Measurements from ENCODE around the gene TM9SF3. TPM values are rescaled to one million over a fixed set of nuclear protein-coding genes. Genes with fewer than 3 reads are reported as not detected.

Gene TM9SF3
- total RNA-seq, 1 experiment from 2014 or later, result 79.3 TPM

- H3K9me3 ChIP-seq (ENCODE audit: control insufficient read depth in 1 of 2, insufficient read depth in 1 of 2, low read depth in 1 of 2, low read length in 2 of 2), result no peaks in the 10 kb centered on the region
- CTCF ChIA-PET, result interaction anchor here (1.4 to 1.7 kb wide), 2 partner anchors 41 to 44 kb away, joined by 4 to 7 read pairs; partner anchors contain the start of gene TLL2
- no peaks in the 10 kb centered on the region for H3K79me2 ChIP-seq (ENCODE audit: insufficient read depth, low read length)
- no peak overlapping the region for H3K27ac ChIP-seq (ENCODE audit: low read depth, low read length)
- ATAC-seq, result peak; percentile 99
- TF ChIP-seq EZH2 (IDR thresholded peaks at IDR 0.05) (no peak), TCF7L2 (IDR thresholded peaks at IDR 0.05; ENCODE audit: borderline replicate concordance, extremely low read depth, insufficient read depth, insufficient read length) (no peak), SP1 (IDR thresholded peaks at IDR 0.05; ENCODE audit: low read depth) (no peak), CEBPB (IDR thresholded peaks at IDR 0.05; ENCODE audit: low read depth) (no peak), CTCF (IDR thresholded peaks at IDR 0.05 in 2 of 3, conservative IDR thresholded peaks at IDR 0.05 in 1 of 3; ENCODE audit: borderline replicate concordance in 1 of 3, insufficient read depth in 1 of 3, low read depth in 2 of 3, low read length in 2 of 3) (peak; percentile 67 to 89 (median 81)), RAD21 (IDR thresholded peaks at IDR 0.05; ENCODE audit: low read depth) (peak; percentile 68), EGR1 (IDR thresholded peaks at IDR 0.05; ENCODE audit: low read depth) (no peak), CBX3 (IDR thresholded peaks at IDR 0.05; ENCODE audit: low read depth) (no peak)
- TF ChIP-seq, protein P1, sequence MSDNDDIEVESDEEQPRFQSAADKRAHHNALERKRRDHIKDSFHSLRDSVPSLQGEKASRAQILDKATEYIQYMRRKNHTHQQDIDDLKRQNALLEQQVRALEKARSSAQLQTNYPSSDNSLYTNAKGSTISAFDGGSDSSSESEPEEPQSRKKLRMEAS (IDR thresholded peaks at IDR 0.05), result peak; percentile 40; the same call in 1 of the 2 replicates
- H3K4me2 ChIP-seq (ENCODE audit: low read length), result no peak overlapping the region
- POLR2A ChIA-PET, result no interaction called here
- no peak overlapping the region for H3K4me3 ChIP-seq (replicated peaks in 1 of 2; ENCODE audit: low read depth in 1 of 2, low read length in 2 of 2)
- no peak overlapping the region for H2AFZ ChIP-seq (ENCODE audit: low read depth, low read length, poor library complexity, severe bottlenecking)
- BruUV-seq (replicated peaks), result no TSS peak
- DNase-seq (ENCODE audit: low read depth, low spot score), result peak; percentile 24
- RAD21 ChIA-PET (ENCODE audit: low non-redundant PET in 1 of 2, low total read pairs in 2 of 2, uncharacterized antibody in 2 of 2, unreplicated experiment in 2 of 2), result no interaction called here
- H3K27me3 ChIP-seq (ENCODE audit: insufficient read depth, low read length), result peaks cover 16% of the 10 kb centered on the region
- H3K36me3 ChIP-seq (ENCODE audit: control insufficient read depth in 1 of 2, insufficient read depth in 2 of 2, low read length in 2 of 2), result no peaks in the 10 kb centered on the region
- intact Hi-C loops (cut with micrococcal nuclease), result loop anchor here (2.0 kb wide), 1 partner anchor 41 kb away; no protein-coding TSS in a partner anchor
- H3K9me2 ChIP-seq (ENCODE audit: insufficient read depth), result no peaks in the 10 kb centered on the region
- H3K4me1 ChIP-seq (ENCODE audit: control insufficient read depth in 1 of 2, insufficient read depth in 2 of 2, low read length in 2 of 2), result no peaks in the 10 kb centered on the region
- H3K9ac ChIP-seq (ENCODE audit: low read length), result no peak overlapping the region
- no peaks in the 10 kb centered on the region for H4K20me1 ChIP-seq (ENCODE audit: insufficient read depth)
Measured at GRCh38 chr10:96470116-96470743, 116.6 kb downstream of the TM9SF3 start.

Data from HCT116 (cell line).